Mesenchymal stem cell (in vitro differentiated cells and primary cell): ENCODE measurements around the gene PSPN.
A peak's percentile ranks its signal among the peaks of the same experiment; 100 is the strongest.

Experiments
- DNase-seq: peaks from one replicate; pipeline ENCODE4 v3.0.0-alpha.2; 2013
- H2AFZ ChIP-seq: one replicate; pipeline ENCODE4 v1.6.1; 2013; ENCODE audit warnings: low read depth, mild to moderate bottlenecking, control low read depth, inconsistent platforms, low read length, moderate library complexity
- H2AK5ac ChIP-seq: 2 replicates; pipeline ENCODE4 v1.6.1; 2013; ENCODE audit warnings: low read length, moderate library complexity, mild to moderate bottlenecking, inconsistent platforms; ENCODE audit not compliant: severe bottlenecking
- H2BK120ac ChIP-seq: one replicate; pipeline ENCODE4 v1.6.1; 2013; ENCODE audit warnings: low read depth, mild to moderate bottlenecking, inconsistent platforms, low read length, moderate library complexity
- H2BK12ac ChIP-seq, 2 experiments: one replicate each; pipeline ENCODE4 v1.6.1; 2013; ENCODE audit warnings: inconsistent platforms in 2 of 2, low read length in 2 of 2, mild to moderate bottlenecking in 2 of 2, moderate library complexity in 2 of 2, control low read depth in 1 of 2
- H2BK15ac ChIP-seq: one replicate; pipeline ENCODE4 v1.6.1; 2013; ENCODE audit warnings: mild to moderate bottlenecking, low read depth, inconsistent platforms; ENCODE audit not compliant: poor library complexity, severe bottlenecking
- H2BK5ac ChIP-seq: 2 replicates; pipeline ENCODE4 v1.6.1; 2013; ENCODE audit warnings: low read depth, mild to moderate bottlenecking, low read length, control low read depth, inconsistent platforms; ENCODE audit not compliant: poor library complexity, severe bottlenecking
- H3K14ac ChIP-seq, 2 experiments: one replicate each; pipeline ENCODE4 v1.6.1; 2013; ENCODE audit warnings: inconsistent platforms in 2 of 2, low read length in 2 of 2, control low read depth in 1 of 2, mild to moderate bottlenecking in 1 of 2, moderate library complexity in 1 of 2
- H3K18ac ChIP-seq, 2 experiments: one replicate each; pipeline ENCODE4 v1.6.1; 2013; ENCODE audit warnings: inconsistent platforms in 2 of 2, low read length in 2 of 2, control low read depth in 1 of 2, low read depth in 1 of 2, mild to moderate bottlenecking in 1 of 2
- H3K23ac ChIP-seq, 2 experiments: one replicate each; pipeline ENCODE4 v1.6.1; 2013; ENCODE audit warnings: inconsistent platforms in 2 of 2, low read length in 2 of 2, mild to moderate bottlenecking in 2 of 2, moderate library complexity in 2 of 2, control low read depth in 1 of 2
- H3K27ac ChIP-seq: 2 replicates; pipeline ENCODE4 v1.5.1; 2013; ENCODE audit warnings: mild to moderate bottlenecking, moderate library complexity, low read length, control low read depth, inconsistent platforms; ENCODE audit not compliant: poor library complexity, severe bottlenecking
- H3K27me3 ChIP-seq, 2 experiments: 2 replicates each; pipeline versions ENCODE4 v1.6.1 to v1.7.0; 2013; ENCODE audit warnings: low read length in 2 of 2, mild to moderate bottlenecking in 2 of 2, moderate library complexity in 2 of 2, control low read depth in 1 of 2, inconsistent platforms in 1 of 2; ENCODE audit not compliant: control insufficient read depth in 1 of 2, insufficient read depth in 1 of 2
- H3K36me3 ChIP-seq, 2 experiments: 2 replicates each; pipeline versions ENCODE4 v1.6.1 to v1.7.0; 2013; ENCODE audit warnings: low read length in 2 of 2, control low read depth in 1 of 2, inconsistent platforms in 1 of 2, low read depth in 1 of 2, mild to moderate bottlenecking in 1 of 2; ENCODE audit not compliant: insufficient read depth in 2 of 2, control insufficient read depth in 1 of 2
- H3K4ac ChIP-seq, 2 experiments: one replicate each; pipeline ENCODE4 v1.6.1; 2013; ENCODE audit warnings: inconsistent platforms in 2 of 2, low read length in 2 of 2, mild to moderate bottlenecking in 2 of 2, moderate library complexity in 2 of 2, control low read depth in 1 of 2, low read depth in 1 of 2
- H3K4me1 ChIP-seq: 2 replicates; pipeline ENCODE4 v1.6.1; 2013; ENCODE audit warnings: low read depth, low read length, control low read depth; ENCODE audit not compliant: control insufficient read depth, insufficient read depth
- H3K4me2 ChIP-seq: 2 replicates; pipeline ENCODE4 v1.6.1; 2013; ENCODE audit warnings: low read length, mild to moderate bottlenecking, inconsistent platforms; ENCODE audit not compliant: poor library complexity, severe bottlenecking
- H3K4me3 ChIP-seq, 2 experiments: 2 replicates each; pipeline versions ENCODE4 v1.5.1 to v1.7.0; 2013; ENCODE audit warnings: low read length in 2 of 2, mild to moderate bottlenecking in 2 of 2, control low read depth in 1 of 2, low read depth in 1 of 2; ENCODE audit not compliant: insufficient read depth in 1 of 2
- H3K79me1 ChIP-seq: replicated peaks from 2 replicates; pipeline ENCODE4 v1.6.1; 2013; ENCODE audit warnings: mild to moderate bottlenecking, control low read depth, low read length, inconsistent platforms; ENCODE audit not compliant: poor library complexity, severe bottlenecking
- H3K9ac ChIP-seq: 2 replicates; pipeline ENCODE4 v1.7.0; 2013; ENCODE audit warnings: mild to moderate bottlenecking, low read length, moderate library complexity
- H3K9me3 ChIP-seq: 2 replicates; pipeline ENCODE4 v1.7.0; 2013; ENCODE audit warnings: mild to moderate bottlenecking, low read length; ENCODE audit not compliant: control insufficient read depth
- H4K8ac ChIP-seq: one replicate; pipeline ENCODE4 v1.6.1; 2013; ENCODE audit warnings: inconsistent platforms, mild to moderate bottlenecking, low read length, moderate library complexity
- H4K91ac ChIP-seq: one replicate; pipeline ENCODE4 v1.6.1; 2013; ENCODE audit warnings: mild to moderate bottlenecking, low read length, inconsistent platforms
- WGBS: methylation state at CpG from one replicate; pipeline ENCODE4 v1.1.7; 2013; ENCODE audit warnings: mixed read lengths; 5-methylcytosine and 5-hydroxymethylcytosine counted together

Gene PSPN

GRCh38 chr19:6381030-6381750, 5.5 kb upstream of the PSPN start:
- H3K9ac ChIP-seq: no peak overlapping the region
- H3K27me3 ChIP-seq: no peaks in the 10 kb centered on the region
- no peak overlapping the region for H3K4me2 ChIP-seq
- no peak overlapping the region for H2BK120ac ChIP-seq
- no peak overlapping the region for H3K18ac ChIP-seq
- no peak overlapping the region for H3K27ac ChIP-seq
- H3K9me3 ChIP-seq: peaks cover 9% of the 10 kb centered on the region
- H3K4ac ChIP-seq: no peak overlapping the region
- no peak overlapping the region for H3K4me3 ChIP-seq
- no peak for DNase-seq
- H2BK5ac ChIP-seq: no peak overlapping the region
- peaks cover 16% of the 10 kb centered on the region for H3K4me1 ChIP-seq
- H3K79me1 ChIP-seq: peaks cover 13% of the 10 kb centered on the region
- H3K23ac ChIP-seq: no peak overlapping the region
- H3K14ac ChIP-seq: no peak overlapping the region
- 98% methylated on average over 36 of the region's 40 CpGs for WGBS
- peaks cover 72 to 73% of the 10 kb centered on the region in 2 experiments for H3K36me3 ChIP-seq
- H2BK12ac ChIP-seq: no peak overlapping the region
- H4K91ac ChIP-seq: no peak overlapping the region
- H2BK15ac ChIP-seq: no peak overlapping the region
- H2AFZ ChIP-seq: no peak overlapping the region
- no peak overlapping the region for H2AK5ac ChIP-seq
- H4K8ac ChIP-seq: no peak overlapping the region

DNA sequence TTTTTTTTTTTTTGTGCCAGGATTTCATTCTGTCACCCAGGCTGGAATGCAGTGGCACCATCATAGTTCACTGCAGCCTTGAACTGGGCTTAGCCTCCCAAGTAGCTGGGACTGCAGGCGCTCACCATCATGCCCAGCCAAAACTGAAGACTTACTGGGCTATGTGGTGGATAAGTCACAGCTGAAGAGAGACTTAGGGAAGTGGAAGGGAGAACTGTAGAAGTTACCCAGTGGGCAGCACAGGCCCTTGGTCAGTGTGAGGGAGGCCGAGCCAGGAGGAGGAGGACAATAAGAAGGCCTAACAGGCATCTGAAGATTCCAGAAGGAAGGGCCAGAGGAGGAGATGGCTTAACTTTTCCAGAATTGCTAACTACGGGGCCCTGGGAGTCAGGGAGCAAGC, 4.0 kb upstream of the PSPN start:
- Histone ChIP-seq H2AK5ac (no peak overlapping the region), H3K4ac (no peak overlapping the region), H2BK12ac (no peak overlapping the region), H3K36me3 (peaks cover 60 to 74% of the 10 kb centered on the region in 2 experiments), H2BK15ac (no peak overlapping the region), H3K27me3 (no peaks in the 10 kb centered on the region), H2BK120ac (no peak overlapping the region), H3K4me2 (no peak overlapping the region), H3K9ac (no peak overlapping the region), H3K27ac (no peak overlapping the region), H2BK5ac (no peak overlapping the region), H4K8ac (no peak overlapping the region), H3K79me1 (peaks cover 14% of the 10 kb centered on the region), H3K4me3 (no peak overlapping the region), H3K9me3 (peaks cover 9% of the 10 kb centered on the region), H3K18ac (no peak overlapping the region), H2AFZ (no peak overlapping the region), H3K14ac (no peak overlapping the region), H4K91ac (no peak overlapping the region), H3K4me1 (peaks cover 22% of the 10 kb centered on the region), H3K23ac (no peak overlapping the region)
- no peak for DNase-seq
- WGBS: 99% methylated on average over 3 of the region's 3 CpGs

GRCh38 chr19:6378486-6378885, 2.8 kb upstream of the PSPN start:
- Histone ChIP-seq H4K91ac (no peak overlapping the region), H3K27ac (peak overlapping the region; percentile 88), H3K4me1 (peaks cover 34% of the 10 kb centered on the region), H3K27me3 (no peaks in the 10 kb centered on the region), H2BK15ac (no peak overlapping the region), H3K79me1 (peaks cover 16% of the 10 kb centered on the region), H4K8ac (no peak overlapping the region), H2BK12ac (no peak overlapping the region), H3K18ac (no peak overlapping the region), H3K9ac (no peak overlapping the region), H2BK5ac (peak overlapping the region; percentile 11), H3K9me3 (peaks cover 9% of the 10 kb centered on the region), H3K23ac (no peak overlapping the region), H3K36me3 (peaks cover 49 to 72% of the 10 kb centered on the region in 2 experiments), H3K4ac (no peak overlapping the region), H2AK5ac (peak overlapping the region; percentile 91), H2AFZ (no peak overlapping the region), H3K14ac (no peak overlapping the region), H2BK120ac (no peak overlapping the region), H3K4me3 (no peak overlapping the region), H3K4me2 (no peak overlapping the region)
- WGBS: 91% methylated on average over 9 of the region's 9 CpGs
- DNase-seq: no peak

- peaks cover 9% of the 10 kb centered on the region for H3K9me3 ChIP-seq
- H3K4me2 ChIP-seq: no peak overlapping the region
- H3K4me1 ChIP-seq: peaks cover 35% of the 10 kb centered on the region
- no peak overlapping the region for H3K4me3 ChIP-seq
- H4K8ac ChIP-seq: no peak overlapping the region
- no peak overlapping the region for H2BK120ac ChIP-seq
- peak overlapping the region; percentile 88 for H3K27ac ChIP-seq
- no peak overlapping the region for H2BK12ac ChIP-seq
- H3K18ac ChIP-seq: no peak overlapping the region
- 59% methylated on average over 6 of the region's 6 CpGs for WGBS
- H2BK15ac ChIP-seq: no peak overlapping the region
- H3K14ac ChIP-seq: no peak overlapping the region
- no peak overlapping the region for H2AFZ ChIP-seq
- no peak overlapping the region for H4K91ac ChIP-seq
- H3K36me3 ChIP-seq: peaks cover 45 to 68% of the 10 kb centered on the region in 2 experiments
- no peak overlapping the region for H3K23ac ChIP-seq
- no peaks in the 10 kb centered on the region for H3K27me3 ChIP-seq
- H3K9ac ChIP-seq: no peak overlapping the region
- peak overlapping the region; percentile 11 for H2BK5ac ChIP-seq
- no peak overlapping the region for H3K4ac ChIP-seq
- DNase-seq: peak; percentile 27
- H2AK5ac ChIP-seq: peak overlapping the region; percentile 91
- peaks cover 14% of the 10 kb centered on the region for H3K79me1 ChIP-seq
These were observed 2.3 kb upstream of the PSPN start for GRCh38 chr19:6378041-6378440.
